ENCODE measurements around the gene TMEM245.
"Not testable (repeated sequence)": the region's sequence is repeated elsewhere in the genome, so short reads cannot be mapped to it uniquely, and the experiment has no call there.

TMEM245 gene

GRCh38 chr9:109060191-109060590 is 59.6 kb downstream of the TMEM245 start:
- no peak for DNase-seq

GRCh38 chr9:109053121-109053520 is 66.6 kb downstream of the TMEM245 start:
- not testable (repeated sequence) for DNase-seq

- no peak for DNase-seq
Observed at GRCh38 chr9:109052416-109052815, 67.3 kb downstream of the TMEM245 start.

- no peak for DNase-seq
Observed at GRCh38 chr9:109051733-109052132, 68.0 kb downstream of the TMEM245 start.

- no peak for DNase-seq
Observed at GRCh38 chr9:109050444-109050843, 69.3 kb downstream of the TMEM245 start.

- DNase-seq, result no peak
Observed at GRCh38 chr9:109048822-109049221, 70.9 kb downstream of the TMEM245 start.

GRCh38 chr9:109047259-109047658 is 72.5 kb downstream of the TMEM245 start:
- DNase-seq, result no peak

GRCh38 chr9:109046346-109046745 is 73.4 kb downstream of the TMEM245 start:
- DNase-seq, result no peak

GRCh38 chr9:109043578-109043977 is 76.2 kb downstream of the TMEM245 start:
- no peak for DNase-seq

- DNase-seq, result no peak
Observed at GRCh38 chr9:109040571-109040970, 79.2 kb downstream of the TMEM245 start.

GRCh38 chr9:109039539-109039938 is 80.2 kb downstream of the TMEM245 start:
- DNase-seq, result no peak

GRCh38 chr9:109037946-109038715 is 81.6 kb downstream of the TMEM245 start:
- DNase-seq, result no peak

- DNase-seq, result no peak
Observed at GRCh38 chr9:109036744-109037680, 82.7 kb downstream of the TMEM245 start.

- DNase-seq, result no peak
Observed at GRCh38 chr9:109035684-109036423, 83.9 kb downstream of the TMEM245 start.

GRCh38 chr9:109033941-109034700 is 85.6 kb downstream of the TMEM245 start:
- no peak for DNase-seq

- no peak for DNase-seq
Observed at GRCh38 chr9:109031241-109031640, 88.5 kb downstream of the TMEM245 start.

GRCh38 chr9:109030426-109030825 is 89.3 kb downstream of the TMEM245 start:
- DNase-seq, result no peak

GRCh38 chr9:109028457-109028856 is 91.3 kb downstream of the TMEM245 start:
- DNase-seq, result no peak

- no peak for DNase-seq
Observed at GRCh38 chr9:109027176-109027575, 92.6 kb downstream of the TMEM245 start.

GRCh38 chr9:109026306-109026705 is 93.4 kb downstream of the TMEM245 start:
- no peak for DNase-seq

GRCh38 chr9:109022873-109023272 is 96.9 kb downstream of the TMEM245 start:
- no peak for DNase-seq
